HG03575 (cell line): ENCODE measurements around the gene ISCA2.

Experiments used
- ATAC-seq: cut with Tn5 transposase; IDR thresholded peaks from one replicate; pipeline ENCODE4 v1.9.1; 2021; ENCODE audit not compliant: unreplicated experiment, insufficient number of reproducible peaks, low FRiP score; ENCODE audit errors: extremely low read depth

ISCA2 gene

DNA sequence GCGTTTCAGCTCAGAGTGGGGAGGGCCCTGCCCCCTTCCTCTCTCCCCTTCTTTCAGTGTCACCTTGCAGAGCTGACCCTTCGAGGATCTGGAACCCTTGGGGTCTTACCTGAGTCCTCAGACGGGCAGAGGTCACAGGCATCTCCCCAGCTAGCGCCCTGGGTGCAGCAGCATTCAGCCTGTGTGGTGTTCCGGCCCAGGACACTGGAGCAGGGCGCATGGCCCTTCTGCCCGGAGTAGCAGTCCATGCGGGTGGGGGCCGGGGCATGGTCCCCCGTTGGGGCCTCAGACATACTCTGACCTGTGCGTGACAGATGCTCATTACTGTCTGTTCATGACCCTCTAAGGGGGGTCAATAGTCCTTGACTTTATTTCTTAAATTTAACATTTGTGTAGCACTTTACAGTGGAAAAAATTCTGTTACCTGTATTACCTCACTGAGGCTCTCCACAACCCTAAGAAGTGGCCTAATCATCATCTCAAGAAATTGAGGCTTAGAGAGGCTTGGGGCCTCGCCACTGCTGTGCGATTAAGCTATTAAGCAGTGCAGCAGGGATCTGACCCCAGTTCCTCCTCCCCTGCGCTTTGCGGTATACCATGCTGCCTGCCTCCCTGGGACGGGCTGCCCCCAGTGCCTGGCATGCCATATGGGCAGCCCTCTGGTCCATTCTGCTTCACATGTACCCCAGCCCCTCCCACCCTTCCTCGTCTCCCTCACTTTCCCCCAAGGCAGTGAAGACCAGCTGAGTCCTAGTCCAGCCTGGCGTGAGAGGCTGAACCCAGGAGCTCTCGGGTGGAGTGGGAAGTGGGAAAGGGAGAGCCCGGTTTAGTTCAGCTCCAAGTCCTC is 11.5 kb downstream of the ISCA2 start:
- ATAC-seq: no peak

DNA sequence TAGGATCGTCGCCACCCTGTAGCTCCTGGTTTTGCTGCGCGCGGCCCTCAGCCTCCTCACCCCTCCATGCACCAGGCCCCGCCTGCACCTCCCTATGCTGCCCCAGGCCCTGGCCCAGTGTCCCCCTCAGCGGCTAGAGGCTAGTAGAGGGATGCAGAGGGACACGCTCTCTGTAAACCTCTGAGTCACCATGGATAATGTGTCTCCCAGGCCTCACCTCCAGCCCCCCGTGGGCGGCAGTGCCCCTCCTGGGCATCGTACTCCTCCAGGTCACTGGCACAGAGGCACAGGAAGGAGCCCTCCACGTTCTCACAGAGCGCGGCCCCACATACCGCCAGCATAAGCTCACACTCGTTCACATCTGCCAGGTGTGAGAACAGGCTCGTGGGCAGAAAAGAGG is 12.3 kb downstream of the ISCA2 start:
- no peak for ATAC-seq

DNA sequence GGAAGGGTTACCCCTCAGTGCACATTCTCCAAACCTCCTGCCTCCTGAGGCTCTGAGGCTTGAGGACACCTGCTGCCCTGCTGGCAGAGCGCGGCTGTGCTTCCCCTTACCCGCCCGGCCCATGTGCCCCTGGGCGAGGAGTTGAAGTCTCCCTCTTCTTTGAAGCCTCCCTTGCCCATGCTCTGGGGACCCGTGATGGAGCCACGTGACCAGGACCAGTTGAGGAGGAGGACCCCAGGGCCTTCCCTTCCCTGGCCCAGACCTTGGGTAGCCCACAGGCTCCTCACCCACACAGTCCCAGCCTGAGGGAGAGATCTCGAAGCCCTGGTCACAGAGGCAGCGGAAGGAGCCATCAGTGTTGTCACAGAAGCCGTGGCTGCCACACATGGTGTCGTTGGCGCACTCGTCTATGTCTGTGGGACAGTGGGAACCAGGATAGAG is 12.9 kb downstream of the ISCA2 start:
- no peak for ATAC-seq

DNA sequence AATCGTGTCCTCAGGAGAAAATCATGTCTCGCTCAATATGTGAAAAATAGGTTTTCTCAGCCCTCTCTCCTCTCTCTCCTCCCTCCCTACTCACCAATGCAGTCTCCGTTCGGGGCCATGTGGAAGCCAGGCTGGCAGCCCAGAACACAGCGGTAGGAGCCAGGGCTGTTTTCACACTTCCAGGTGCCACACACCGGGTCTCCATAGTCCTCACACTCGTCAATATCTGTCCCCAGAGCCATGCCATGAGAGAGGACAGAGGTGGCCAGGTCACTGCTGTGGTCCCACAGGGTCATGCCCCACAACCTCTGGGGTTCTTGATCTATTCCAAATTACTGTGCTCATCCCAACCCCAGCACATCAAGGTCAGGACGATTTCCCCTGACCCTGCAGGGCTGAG is 13.5 kb downstream of the ISCA2 start:
- ATAC-seq: no peak

DNA sequence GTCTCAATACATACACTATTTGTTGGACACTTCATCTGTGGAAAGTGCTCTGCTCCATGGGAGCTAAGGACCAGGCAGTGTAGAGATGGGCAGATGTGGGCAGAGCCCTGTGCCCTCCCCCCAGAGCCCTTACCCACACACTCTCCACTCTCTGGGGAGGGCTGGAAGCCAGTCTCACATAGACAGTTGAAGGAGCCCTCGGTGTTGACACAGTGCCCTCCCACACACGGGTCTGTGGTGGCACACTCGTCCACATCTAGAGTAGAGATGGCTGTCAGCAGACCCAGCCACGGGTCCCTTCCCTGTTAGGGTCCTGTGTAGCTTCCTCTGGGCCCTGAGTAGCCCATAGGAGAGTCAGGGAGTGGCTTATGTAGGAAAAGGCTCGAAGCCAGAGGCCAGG is 14.3 kb downstream of the ISCA2 start:
- ATAC-seq: no peak

DNA sequence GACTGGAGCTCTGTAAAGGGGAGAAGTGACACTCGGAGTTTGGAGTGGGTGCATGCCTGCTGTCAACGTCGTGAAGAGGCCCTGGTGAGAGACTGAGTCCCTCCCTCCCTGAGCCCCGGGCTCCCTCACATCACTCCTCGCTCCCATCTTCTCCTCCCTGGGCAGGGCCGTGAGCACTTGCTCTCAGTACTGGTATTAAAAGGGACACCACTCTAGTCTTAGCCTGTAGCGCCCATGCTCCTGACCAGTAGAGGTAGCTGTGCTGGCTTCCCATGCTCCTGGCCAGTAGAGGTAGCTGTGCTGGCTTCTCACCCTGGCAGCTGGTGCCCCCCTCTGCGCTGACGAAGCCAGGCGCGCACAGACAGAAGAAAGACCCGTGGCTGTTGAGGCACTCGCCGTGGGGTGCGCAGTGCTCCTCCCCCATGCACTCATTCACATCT is 14.7 kb downstream of the ISCA2 start:
- no peak for ATAC-seq

DNA sequence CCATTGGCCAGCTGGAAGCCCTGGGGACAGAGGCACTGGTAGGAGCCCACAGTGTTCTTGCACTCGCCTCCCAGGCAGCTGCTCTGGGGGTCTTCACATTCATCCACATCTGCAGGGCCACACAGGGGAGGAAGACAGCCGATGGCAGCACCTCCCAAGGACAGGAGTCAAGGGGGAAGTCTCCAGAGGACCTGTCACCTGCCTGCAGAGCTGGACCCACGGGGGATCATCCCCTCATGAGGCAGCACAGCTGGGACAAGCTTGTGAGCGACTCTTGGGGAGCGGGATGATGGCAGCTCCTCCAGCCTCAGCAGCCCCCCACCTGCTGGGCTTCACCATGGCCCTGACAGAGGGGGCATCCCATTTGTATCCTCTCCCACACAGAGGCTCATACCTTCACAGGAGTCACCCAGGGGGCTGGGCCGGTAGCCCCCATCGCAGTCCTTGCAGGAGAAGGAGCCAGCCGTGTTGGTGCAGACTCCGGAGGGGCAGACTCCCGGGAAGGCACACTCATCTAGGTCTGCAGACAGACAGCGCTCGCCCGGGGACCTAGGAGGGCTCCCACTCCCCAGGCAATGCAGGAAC is 15.4 kb downstream of the ISCA2 start:
- ATAC-seq: no peak

DNA sequence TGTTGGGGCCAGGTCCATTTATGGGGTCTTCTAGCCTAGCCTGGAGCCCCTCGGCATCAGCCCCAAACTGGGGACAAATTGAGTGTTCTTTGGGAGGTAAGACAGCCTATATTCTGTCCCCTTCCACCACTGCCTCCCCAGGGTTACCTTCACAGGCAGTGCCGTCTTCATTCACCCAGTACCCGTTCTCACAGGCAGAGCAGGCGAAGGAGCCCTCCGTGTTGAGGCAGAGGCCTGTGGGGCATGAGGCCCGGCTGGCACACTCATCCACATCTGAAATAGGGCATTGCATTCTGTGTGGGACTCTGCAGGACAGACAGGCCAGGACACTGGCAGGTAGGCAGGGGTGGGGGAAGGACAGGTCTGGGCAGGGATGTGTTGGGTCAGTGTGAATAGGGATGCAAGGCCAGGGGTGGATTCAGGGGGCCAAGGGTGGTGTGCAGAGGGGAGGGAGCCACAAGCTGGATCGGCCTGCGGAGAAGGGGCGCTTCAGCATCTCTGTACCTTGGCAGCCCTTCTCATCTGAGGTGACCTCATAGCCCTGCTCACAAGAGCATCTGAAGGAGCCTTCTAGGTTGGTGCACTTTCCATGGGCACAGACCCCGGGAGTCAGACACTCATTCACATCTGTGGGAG is 16.1 kb downstream of the ISCA2 start:
- no peak for ATAC-seq

DNA sequence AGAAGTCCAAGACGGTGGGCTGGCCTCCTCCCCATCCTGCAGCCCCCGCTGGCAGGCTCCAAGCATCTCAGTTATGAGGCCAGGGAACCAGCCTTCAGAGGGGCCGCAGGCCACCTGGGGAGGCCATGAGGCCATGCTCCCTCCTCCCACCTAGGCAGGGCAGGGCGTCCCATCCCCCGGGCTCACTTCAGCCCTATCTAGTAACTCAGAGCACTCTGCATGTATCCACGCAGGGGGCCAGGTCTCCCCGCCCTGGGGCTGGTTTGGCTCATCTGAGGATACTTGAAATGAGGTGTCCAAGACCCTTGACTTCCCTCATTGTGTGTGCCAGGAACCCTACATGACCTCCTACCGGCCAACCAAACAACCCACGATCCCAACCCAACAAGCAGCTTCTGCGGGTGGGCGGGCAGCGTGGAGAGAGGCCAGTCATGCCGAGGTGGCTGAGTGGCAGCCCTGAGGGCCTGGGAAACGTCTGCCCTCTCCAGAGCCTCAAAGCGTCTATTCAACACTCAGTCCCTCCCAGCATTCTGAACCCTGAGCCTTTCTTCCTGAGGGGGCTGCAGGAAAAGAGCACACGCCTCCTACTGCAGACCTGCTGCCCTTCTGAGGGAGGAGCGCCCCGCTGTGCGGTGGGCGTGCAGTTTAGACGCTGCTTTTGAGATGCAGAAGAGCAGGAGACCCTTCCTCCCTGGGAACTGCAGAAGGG is 16.8 kb downstream of the ISCA2 start:
- no peak for ATAC-seq

DNA sequence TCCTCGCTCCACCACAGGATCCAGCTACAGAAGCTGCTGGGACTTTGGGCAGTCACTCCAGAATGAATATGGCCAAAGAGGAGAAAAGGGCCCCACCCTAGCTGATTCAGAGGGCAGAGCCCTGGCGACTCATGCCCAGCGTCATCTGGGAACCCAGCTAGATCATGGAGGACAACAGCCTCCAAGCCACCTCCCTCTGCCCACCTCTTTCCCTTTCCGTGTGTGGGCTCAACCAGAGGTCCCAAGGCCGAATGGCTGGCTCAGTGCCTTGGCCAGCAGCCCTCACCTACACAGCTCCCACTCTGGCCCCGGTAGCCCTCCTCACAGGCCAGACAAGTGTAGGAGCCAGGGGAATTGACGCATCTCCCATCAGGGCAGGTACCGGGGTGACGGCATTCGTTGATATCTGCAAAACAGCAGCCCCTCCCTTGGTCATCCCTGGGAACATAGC is 17.4 kb downstream of the ISCA2 start:
- no peak for ATAC-seq

DNA sequence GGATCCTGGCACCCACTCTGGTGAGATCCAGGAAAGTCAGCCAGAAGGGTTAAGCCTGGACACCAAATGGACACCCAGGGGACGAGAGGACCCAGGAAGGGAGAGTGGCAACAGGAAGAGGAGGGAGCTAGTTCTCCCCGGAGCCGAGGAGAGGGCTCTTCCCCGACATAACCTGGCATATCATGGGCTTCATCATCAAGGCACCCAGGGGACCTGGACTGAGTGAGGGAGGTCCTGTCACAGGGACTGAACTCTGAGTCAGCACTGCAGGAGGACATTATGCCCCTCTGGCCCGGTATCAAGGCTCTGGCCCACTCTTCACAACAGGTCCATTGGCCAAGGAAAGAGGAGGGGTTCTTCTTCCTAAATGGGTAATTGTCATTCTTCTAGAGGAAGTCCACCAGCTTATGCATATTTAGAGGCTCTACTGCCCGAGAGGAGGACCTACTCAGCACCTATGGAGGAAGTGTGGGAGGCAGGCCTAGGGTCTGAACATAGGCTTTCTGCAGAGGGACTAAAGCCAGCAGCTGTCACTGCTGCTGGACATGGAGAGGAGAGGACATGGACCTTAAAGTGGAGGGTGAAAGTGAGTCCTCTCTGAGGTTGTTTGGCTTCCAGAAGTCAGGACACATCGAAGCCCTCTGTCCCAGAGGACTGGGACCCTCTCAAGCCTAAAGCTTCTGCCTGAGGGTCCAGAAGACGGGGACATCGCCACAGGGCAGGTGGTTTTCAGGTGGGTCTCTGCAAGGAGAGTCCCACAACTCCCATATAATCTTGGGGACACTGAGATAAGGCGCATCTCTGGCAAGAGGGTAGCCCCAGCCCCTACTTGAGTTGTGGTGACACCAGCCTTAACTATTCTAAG is 18.6 kb downstream of the ISCA2 start:
- no peak for ATAC-seq

DNA sequence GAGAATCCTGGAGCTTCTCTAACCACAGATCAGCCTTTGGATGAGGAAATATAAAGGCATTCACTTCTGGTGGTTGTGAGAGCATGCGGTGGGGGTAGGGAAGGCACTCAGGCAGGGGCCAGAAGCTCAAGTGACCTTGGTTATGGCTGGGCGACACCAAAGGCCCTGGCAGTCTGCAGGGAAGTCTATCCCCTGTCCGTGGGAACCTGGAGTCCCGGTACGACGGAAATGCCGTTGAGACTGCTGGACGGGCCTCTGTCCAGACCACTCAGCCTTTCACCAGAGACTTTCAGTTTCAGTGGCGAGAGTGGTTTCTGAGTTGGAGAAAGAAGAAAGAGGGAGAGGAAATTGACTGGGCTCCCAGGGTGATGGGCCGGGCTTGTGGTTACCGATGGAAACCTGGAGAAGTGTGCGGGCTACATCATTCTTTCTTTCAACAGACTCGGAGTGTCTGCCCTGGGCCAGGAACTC is 20.9 kb downstream of the ISCA2 start:
- no peak for ATAC-seq

DNA sequence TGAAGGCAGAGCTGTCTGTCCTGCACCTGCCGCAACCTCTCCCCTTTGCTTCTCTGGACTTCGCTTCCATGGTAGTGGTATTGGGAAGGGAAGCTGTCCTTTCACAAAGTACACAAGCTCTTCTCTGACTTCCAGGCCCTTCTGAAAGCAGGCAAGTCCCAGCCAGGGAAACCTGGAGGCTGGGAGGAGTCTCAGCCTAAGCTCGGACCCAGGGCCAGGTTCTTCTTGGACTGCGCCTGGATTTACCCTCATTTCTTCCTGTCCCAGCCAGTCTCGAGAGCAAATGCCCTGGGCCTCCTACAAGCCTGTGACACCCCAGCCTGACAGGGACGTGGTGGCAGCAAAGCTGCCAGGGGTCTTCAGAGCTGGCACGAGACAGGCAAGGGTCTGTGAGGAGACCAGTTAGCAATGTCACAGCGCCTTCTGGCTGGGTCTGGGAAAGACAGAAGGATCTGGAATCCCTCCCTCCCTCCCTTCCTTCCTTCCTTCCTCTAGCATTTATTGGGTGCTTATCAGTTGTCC is 22.4 kb downstream of the ISCA2 start:
- no peak for ATAC-seq

DNA sequence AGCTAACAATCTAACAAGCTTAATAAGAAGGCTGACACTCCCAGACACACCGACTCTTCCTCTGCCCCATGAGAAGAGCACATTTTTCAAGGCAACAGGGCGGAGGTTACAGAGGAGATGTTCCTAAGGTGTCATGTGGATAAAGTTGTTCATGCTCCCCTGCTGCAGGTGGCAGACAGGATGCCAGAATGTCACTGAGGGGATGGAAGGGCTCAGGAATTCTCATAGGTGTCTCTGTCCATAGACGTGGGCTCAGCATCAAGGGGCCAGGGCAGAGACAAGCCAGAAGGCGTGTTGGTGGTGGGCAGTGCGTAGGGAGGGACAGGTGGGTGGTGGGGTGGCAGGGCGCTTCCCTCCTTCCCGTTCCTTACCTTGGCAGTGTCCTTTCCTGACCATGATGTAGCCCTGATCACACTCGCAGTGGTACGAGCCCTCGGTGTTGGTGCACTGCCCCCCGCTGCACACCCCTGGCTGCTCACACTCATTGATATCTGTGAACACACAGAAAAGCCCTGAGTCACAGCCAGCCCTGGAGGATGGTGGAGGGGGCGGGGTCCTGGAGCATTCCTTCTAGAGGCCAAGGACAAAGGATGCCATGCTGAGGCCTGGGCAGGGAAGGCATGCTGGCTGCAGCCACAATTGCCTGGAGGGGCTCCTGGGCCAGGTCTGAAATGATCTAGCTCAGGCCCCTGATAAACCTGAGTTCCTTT is 23.0 kb downstream of the ISCA2 start:
- no peak for ATAC-seq

DNA sequence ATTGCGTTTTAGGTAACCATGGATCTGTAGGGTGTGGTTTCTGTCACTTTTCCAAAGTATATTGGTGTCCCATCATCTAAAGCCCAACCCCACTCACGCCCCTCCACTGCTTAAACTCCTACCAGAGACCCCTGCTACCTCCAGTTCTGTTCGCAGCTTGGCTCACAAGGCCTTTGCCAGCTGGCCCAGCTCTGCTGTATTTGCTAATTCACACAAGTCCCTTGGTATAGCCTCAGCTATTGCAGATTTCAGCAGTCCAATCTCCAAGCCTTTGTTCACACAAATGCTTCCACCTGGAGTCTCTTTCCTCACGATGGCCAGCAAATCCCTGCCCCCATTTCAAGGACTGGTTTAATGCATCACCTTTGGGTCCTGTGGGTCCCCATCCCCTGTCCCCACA is 24.2 kb downstream of the ISCA2 start:
- no peak for ATAC-seq

DNA sequence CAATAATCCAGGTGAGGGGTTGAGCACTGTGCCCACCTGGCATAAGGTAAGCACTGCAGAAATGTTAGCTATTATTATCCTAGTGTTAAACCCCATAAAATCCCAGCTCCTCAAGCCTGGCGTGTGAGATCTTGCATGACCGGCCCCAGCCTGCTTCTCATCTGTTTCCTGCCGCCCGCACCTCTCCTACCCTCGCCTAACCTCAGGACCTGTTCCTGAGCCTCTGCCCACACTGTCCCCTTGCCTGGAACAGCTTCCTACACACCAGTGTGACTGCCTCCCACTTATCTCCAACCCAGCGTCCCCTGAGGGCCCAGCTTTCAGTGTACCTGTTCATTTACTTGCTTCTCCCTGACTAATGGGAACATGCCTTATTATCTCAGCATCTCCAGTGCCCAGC is 24.7 kb downstream of the ISCA2 start:
- no peak for ATAC-seq

DNA sequence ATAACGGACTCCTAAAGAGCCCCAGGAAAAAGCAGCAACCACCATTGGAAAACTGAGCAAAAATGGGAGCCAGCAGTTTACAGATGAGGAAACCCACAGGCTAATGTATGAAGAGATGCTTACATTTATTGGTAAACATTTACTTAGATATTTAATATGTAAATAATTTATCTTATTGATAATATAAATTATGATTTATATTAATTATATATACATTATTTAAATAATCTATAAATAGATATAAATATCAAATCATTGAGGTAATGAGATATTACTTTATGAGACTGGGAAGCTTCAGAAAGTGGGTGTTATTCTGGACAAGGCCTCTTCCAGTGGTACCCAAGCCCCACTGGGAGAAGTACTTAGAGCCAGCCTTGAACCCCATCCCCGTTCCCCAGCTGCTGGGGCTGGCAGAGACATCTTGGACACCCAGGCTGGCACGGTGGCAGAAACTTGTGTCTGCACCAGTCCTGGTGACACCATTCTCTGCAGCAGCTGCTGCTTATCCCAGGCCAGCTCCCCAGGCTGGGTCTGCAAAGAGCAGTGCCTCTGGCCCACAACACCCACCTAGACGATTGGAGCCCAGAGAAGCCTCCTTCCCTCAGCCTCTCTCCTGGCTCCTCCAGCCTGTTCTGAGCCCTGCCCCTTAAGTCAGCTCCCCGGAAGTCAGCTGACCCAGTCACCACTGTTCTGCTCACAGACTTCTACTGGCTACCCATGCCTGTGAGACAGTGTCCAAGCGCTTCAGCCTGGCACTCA is 25.9 kb downstream of the ISCA2 start:
- ATAC-seq: no peak
